Measurements from ENCODE around the gene MB. TPM values are rescaled to one million over a fixed set of nuclear protein-coding genes. Genes with fewer than 3 reads are reported as not detected.

The MB gene
- total RNA-seq, 2 donors from 2014 or later, result 9.9 to 71.8 TPM

- H3K4me3 ChIP-seq, result no peak overlapping the region
- H3K4me1 ChIP-seq (replicated peaks), result no peaks in the 10 kb centered on the region
- TF ChIP-seq POLR2AphosphoS5 (IDR thresholded peaks at IDR 0.05) (no peak), CTCF (IDR thresholded peaks at IDR 0.05) (no peak), POLR2A (IDR thresholded peaks at IDR 0.05) (no peak)
- DNase-seq (ENCODE audit: low spot score), result no peak
- intact Hi-C loops (cut with DNase I), result no loop called here
- no peaks in the 10 kb centered on the region for H3K36me3 ChIP-seq
- H3K27ac ChIP-seq, result no peak overlapping the region
- no peaks in the 10 kb centered on the region for H3K27me3 ChIP-seq (replicated peaks; ENCODE audit: insufficient read depth)
- H3K9me3 ChIP-seq, result no peaks in the 10 kb centered on the region
- WGBS, result 68% methylated on average over 9 of the region's 9 CpGs
Observed at GRCh38 chr22:35601743-35602615, 15.2 kb downstream of the MB start.

GRCh38 chr22:35601013-35601580 is 16.0 kb downstream of the MB start:
- H3K4me1 ChIP-seq (replicated peaks), result no peaks in the 10 kb centered on the region
- no peaks in the 10 kb centered on the region for H3K9me3 ChIP-seq
- no peak overlapping the region for H3K4me3 ChIP-seq
- H3K27me3 ChIP-seq (replicated peaks; ENCODE audit: insufficient read depth), result no peaks in the 10 kb centered on the region
- 96% methylated on average over 5 of the region's 5 CpGs for WGBS
- H3K36me3 ChIP-seq, result no peaks in the 10 kb centered on the region
- DNase-seq (ENCODE audit: low spot score), result no peak
- TF ChIP-seq POLR2AphosphoS5 (IDR thresholded peaks at IDR 0.05) (no peak), CTCF (IDR thresholded peaks at IDR 0.05) (no peak), POLR2A (IDR thresholded peaks at IDR 0.05) (no peak)
- intact Hi-C loops (cut with DNase I), result no loop called here
- no peak overlapping the region for H3K27ac ChIP-seq

DNA sequence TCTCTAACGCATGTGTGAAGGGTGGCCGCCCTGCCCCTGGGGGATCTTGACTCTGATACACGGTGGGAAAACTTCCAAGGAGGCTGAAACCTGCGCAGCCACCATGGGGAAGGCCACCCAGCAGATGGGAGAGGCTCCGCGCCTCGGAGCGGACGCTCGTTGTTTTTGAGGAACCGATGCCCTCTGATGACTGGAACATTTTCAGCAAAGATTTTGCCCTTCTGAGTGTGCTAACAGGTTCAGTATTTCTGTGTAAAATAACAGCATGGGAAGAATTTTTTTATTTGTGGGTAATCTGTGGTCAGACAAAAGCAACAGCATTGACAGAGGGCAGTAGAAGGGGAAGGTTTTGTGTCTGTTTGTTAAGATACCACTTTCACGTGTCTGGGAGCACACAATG is 16.7 kb downstream of the MB start:
- H3K4me1 ChIP-seq (replicated peaks), result no peaks in the 10 kb centered on the region
- H3K4me3 ChIP-seq, result no peak overlapping the region
- intact Hi-C loops (cut with DNase I), result no loop called here
- TF ChIP-seq POLR2AphosphoS5 (IDR thresholded peaks at IDR 0.05) (no peak), CTCF (IDR thresholded peaks at IDR 0.05) (no peak), POLR2A (IDR thresholded peaks at IDR 0.05) (no peak)
- H3K27ac ChIP-seq, result no peak overlapping the region
- WGBS, result 57% methylated on average over 12 of the region's 12 CpGs
- DNase-seq (ENCODE audit: low spot score), result no peak
- H3K36me3 ChIP-seq, result no peaks in the 10 kb centered on the region
- no peaks in the 10 kb centered on the region for H3K9me3 ChIP-seq
- no peaks in the 10 kb centered on the region for H3K27me3 ChIP-seq (replicated peaks; ENCODE audit: insufficient read depth)

DNA sequence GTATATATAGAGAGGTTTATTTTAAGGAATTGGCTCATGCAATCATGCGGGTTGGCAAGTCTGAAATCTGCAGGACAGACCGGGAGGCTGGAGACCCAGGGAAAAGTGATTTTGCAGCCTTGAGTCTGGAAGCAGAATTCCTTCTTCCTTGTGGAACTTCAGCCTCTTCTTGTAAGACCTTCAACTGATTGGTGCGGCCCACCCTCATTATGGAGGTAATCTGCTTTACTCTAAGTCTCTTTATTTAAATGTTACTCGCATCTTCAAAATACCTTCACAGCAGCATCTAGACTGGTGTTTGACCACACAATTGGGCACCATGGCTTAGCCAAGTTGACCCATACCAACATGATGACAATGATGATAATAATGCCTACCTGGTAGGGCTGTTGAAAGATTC is 17.8 kb downstream of the MB start:
- no peak overlapping the region for H3K4me3 ChIP-seq
- H3K9me3 ChIP-seq, result no peaks in the 10 kb centered on the region
- DNase-seq (ENCODE audit: low spot score), result no peak
- H3K27me3 ChIP-seq (replicated peaks; ENCODE audit: insufficient read depth), result no peaks in the 10 kb centered on the region
- TF ChIP-seq CTCF (IDR thresholded peaks at IDR 0.05) (no peak), POLR2AphosphoS5 (IDR thresholded peaks at IDR 0.05) (no peak), POLR2A (IDR thresholded peaks at IDR 0.05) (no peak)
- H3K36me3 ChIP-seq, result no peaks in the 10 kb centered on the region
- intact Hi-C loops (cut with DNase I), result no loop called here
- no peaks in the 10 kb centered on the region for H3K4me1 ChIP-seq (replicated peaks)
- 91% methylated on average over 4 of the region's 4 CpGs for WGBS
- no peak overlapping the region for H3K27ac ChIP-seq

GRCh38 chr22:35598396-35598710 is 18.8 kb downstream of the MB start:
- Histone ChIP-seq H3K36me3 (no peaks in the 10 kb centered on the region), H3K4me3 (no peak overlapping the region)

More at GRCh38 chr22:35598396-35598710, 18.8 kb downstream of the MB start:
- no peaks in the 10 kb centered on the region for H3K4me1 ChIP-seq (replicated peaks)
- no peak for DNase-seq (ENCODE audit: low spot score)
- H3K27ac ChIP-seq, result no peak overlapping the region
- no peaks in the 10 kb centered on the region for H3K9me3 ChIP-seq
- intact Hi-C loops (cut with DNase I), result no loop called here
- H3K27me3 ChIP-seq (replicated peaks; ENCODE audit: insufficient read depth), result no peaks in the 10 kb centered on the region
- TF ChIP-seq POLR2AphosphoS5 (IDR thresholded peaks at IDR 0.05) (no peak), CTCF (IDR thresholded peaks at IDR 0.05) (no peak), POLR2A (IDR thresholded peaks at IDR 0.05) (no peak)
- 96% methylated on average over 4 of the region's 4 CpGs for WGBS

Measured in prostate gland (tissue), 2 donors.